HK-2 (cell line): Measurements from ENCODE around the gene PSMD14.

Experiments
- DNase-seq: peaks from one replicate; pipeline ENCODE4 v3.0.0-alpha.2; 2018; ENCODE audit not compliant: unreplicated experiment

PSMD14 gene

DNA sequence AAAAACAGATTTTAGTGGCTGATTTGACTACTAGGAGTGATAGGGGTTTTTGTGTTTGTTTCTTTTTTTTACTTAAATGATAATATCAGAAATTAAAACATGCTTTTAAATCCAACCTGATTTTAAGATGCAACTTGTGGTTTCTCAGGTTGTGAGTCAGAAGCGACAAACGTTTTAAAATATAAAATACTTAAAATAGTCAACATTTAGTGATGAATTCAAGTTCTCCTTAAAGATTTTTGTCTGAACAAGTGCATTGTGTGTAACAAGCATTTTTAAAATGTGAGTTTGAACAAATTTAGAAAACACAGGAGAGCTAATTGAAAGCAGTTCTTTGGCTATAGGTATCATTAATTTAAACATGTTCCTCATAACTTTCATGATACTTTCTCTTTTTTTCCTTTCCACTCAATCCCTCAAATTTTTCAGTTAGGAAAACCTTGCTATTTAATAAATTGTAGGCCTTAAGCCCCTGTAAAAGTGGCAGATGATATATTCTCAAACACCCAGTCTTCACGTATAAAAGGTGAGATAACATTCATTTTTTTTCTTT lies 111.5 kb downstream of the PSMD14 start:
- no peak for DNase-seq

DNA sequence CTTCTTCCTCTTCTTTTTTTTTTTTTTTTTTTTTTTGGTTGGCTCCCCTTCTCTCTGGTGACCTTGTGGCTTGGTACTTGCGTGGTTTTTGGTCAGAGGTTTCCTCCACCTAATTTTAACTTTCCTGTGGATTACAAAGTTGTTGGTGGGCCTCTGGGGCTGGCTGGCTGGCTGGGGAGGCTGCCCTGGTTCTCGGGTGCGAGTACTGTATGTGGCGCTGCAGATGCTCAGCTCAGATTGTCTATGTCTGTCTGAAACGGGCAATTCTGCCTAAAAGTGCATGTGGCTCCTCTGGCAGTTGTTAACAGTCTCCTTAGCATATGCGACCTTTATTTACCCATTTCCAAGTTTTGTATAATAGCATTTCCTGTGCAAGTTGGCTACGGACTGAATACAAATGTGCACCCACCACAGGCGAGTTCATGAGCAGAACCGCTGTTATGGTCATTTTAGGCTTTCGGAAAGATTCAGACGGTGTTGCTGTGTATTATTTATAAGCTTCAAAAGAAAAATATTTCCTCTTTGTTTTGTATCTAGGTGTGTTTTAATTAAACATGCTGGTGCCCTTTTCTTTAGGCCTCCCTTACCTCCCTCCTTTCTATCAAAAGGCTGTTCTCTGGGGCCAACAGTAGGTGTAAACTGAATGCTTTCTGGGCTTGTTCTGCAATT lies 112.3 kb downstream of the PSMD14 start:
- DNase-seq: no peak

DNA sequence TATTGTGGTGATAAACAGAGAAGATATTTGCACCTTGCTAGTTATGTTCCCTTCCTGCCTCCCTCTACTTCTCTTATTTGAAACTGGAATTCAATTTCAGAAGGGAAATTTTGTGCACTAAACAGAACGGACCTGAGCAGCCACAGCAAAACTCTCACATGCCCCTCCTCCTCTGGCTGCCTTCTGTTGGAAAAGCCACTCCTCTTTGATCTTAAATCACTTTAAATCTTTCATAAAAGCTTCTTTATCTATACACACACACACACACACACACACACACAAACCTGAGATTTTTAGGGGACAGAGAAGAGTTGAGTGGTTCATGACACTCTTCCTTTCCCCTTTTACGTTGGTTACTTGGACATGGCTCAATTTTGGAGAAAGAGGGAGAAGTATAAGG lies 113.5 kb downstream of the PSMD14 start:
- DNase-seq: no peak

DNA sequence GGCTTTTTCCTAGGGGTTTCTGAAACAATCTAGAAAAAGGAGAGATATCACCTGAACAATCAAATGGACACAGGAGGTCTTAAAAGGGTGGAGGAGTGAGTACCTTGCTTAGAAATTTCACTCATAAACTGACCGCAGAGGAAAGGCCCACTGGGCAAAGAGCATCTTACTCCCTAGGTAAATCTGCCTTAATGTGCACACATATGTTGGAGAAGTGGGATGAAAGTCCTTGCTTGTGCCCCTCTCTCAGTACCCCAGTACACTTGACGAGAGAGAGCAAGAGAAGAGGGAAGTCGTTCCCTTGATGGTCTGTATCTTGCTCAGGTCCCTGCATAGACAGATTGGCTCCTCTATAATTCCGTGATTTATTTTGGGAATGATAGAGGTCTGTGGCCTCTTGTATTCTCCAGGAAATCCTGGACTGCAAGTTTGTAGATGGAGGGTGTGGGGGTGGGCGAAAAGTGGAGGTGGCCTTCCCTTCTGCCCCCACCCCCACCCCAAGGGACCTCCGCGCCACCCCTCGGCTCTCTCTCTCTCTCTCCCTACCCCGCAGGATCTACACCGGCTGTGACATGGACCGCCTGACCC lies 114.7 kb downstream of the PSMD14 start:
- DNase-seq: no peak

DNA sequence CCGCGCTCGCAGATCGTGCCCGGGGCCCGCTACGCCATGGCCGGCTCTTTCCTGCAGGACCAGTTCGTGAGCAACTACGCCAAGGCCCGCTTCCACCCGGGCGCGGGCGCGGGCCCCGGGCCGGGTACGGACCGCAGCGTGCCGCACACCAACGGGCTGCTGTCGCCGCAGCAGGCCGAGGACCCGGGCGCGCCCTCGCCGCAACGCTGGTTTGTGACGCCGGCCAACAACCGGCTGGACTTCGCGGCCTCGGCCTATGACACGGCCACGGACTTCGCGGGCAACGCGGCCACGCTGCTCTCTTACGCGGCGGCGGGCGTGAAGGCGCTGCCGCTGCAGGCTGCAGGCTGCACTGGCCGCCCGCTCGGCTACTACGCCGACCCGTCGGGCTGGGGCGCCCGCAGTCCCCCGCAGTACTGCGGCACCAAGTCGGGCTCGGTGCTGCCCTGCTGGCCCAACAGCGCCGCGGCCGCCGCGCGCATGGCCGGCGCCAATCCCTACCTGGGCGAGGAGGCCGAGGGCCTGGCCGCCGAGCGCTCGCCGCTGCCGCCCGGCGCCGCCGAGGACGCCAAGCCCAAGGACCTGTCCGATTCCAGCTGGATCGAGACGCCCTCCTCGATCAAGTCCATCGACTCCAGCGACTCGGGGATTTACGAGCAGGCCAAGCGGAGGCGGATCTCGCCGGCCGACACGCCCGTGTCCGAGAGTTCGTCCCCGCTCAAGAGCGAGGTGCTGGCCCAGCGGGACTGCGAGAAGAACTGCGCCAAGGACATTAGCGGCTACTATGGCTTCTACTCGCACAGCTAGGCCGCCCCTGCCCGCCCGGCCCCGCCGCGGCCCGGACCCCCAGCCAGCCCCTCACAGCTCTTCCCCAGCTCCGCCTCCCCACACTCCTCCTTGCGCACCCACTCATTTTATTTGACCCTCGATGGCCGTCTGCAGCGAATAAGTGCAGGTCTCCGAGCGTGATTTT lies 115.5 kb downstream of the PSMD14 start:
- peak; percentile 49 for DNase-seq

DNA sequence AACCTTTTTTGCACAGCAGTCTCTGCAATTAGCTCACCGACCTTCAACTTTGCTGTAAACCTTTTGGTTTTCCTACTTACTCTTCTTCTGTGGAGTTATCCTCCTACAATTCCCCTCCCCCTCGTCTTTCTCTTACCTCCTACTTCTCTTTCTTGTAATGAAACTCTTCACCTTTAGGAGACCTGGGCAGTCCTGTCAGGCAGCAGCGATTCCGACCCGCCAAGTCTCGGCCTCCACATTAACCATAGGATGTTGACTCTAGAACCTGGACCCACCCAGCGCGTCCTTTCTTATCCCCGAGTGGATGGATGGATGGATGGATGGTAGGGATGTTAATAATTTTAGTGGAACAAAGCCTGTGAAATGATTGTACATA lies 116.2 kb downstream of the PSMD14 start:
- DNase-seq: no peak

DNA sequence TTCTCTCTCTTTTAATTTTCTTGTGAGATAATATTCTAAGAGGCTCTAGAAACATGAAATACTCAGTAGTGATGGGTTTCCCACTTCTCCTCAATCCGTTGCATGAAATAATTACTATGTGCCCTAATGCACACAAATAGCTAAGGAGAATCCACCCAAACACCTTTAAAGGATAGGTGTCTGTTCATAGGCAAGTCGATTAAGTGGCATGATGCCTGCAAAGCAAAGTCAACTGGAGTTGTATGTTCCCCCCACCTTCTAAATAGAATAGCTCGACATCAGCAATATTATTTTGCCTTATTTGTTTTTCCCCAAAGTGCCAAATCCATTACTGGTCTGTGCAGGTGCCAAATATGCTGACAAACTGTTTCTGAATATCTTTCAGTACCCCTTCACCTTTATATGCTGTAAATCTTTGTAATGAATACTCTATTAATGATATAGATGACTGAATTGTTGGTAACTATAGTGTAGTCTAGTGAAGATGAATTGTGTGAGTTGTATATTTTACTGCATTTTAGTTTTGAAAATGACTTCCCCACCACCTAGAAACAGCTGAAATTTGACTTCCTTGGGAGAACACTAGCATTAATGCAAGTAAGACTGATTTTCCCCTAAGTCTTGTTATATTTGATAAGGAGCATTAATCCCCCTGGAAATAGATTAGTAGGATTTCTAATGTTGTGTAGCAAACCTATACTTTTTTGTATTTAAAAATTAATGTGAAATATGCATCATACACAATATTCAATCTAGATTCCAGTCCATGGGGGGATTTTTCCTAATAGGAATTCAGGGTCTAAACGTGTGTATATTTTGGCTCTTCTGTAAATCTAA lies 116.9 kb downstream of the PSMD14 start:
- DNase-seq: no peak

DNA sequence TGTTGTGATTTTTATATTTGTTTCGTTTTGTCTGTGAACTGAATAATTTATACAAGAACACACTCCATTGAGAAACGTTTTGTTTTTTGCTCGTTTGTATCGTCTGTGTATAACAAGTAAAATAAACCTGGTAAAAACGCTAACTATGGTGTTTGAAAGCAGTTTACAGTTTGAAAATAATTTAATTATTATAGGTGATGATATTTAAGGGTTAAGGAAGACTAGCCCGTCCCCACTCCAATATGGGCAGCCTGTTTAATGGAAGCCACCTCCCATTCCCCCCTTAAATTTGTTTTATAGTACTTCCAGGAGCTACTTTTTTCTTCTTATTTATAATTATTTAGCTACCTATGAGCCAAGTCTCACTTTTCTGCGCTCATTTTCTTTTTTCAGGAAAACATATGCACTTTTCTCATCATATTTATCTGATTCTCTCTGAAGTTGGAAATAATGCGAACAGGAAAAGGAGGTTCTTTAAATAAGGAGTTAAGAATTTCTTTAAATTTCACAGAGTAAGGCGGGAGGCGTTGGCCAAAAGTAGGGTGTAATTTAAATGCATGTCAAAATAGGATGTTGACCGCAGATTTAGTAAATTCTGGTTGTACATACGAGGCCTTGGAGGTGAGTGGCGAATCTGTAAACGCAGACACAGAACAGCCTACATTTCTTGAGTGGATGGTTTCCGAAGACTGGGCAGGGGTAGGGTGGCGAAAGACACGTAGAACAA lies 117.7 kb downstream of the PSMD14 start:
- DNase-seq: no peak

DNA sequence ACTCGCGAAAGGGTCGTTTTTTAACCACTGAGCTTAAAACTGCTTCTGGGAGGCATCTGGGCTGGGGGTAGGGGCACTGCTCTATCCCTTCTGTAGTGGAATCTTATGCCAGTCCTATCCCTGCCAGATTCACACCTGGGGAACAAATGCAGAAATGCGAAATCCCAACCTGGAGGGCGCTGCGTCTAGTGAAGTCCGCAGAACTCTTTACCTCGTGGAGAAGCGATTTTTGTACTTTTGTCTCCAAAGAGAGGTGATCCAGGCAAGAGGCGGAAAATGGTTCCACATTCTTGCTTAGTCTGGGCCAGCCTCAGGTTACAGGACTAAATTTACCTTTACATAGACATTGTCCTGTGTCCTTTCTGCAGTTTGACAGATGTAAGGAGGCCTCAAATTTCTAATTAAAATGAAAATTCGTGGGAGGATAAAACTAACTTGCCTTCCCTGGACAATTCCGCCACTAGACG lies 118.3 kb downstream of the PSMD14 start:
- DNase-seq: no peak

DNA sequence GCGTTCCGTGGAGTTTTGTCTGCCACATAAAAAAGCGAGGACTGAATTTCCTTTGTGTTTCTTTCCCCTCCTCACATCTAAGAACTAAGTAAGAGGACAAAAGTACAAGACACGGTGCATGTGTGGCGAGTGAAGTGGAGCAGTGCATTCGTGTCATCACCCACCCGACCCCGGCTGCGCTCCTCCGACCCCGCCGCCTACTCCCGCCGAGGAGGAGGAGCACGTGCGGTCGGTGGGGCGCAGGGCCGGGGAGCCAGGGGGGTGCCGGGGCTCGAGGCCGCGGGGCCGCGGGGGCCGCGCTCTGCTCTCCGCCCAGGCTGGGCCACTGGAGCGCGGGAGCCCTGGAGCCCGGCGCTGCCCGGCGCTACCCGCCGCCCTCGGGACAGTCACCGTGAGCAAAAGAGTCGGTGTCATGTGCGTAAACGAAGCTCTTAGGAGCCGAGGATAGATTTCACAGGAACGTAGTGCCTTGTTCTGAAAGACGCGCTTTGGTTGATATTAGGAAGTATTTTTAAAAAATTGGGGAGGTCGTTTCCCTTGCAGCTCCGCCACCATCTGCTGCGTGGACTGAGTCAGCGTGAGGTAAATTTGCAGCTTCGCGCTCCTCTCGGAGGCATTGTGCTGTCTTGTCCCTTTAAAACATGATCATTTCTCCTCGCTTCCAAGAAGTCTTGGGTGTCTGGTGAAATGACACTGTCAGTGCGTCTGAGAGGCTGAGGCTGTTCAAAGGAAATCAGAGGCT lies 118.9 kb downstream of the PSMD14 start:
- DNase-seq: no peak

DNA sequence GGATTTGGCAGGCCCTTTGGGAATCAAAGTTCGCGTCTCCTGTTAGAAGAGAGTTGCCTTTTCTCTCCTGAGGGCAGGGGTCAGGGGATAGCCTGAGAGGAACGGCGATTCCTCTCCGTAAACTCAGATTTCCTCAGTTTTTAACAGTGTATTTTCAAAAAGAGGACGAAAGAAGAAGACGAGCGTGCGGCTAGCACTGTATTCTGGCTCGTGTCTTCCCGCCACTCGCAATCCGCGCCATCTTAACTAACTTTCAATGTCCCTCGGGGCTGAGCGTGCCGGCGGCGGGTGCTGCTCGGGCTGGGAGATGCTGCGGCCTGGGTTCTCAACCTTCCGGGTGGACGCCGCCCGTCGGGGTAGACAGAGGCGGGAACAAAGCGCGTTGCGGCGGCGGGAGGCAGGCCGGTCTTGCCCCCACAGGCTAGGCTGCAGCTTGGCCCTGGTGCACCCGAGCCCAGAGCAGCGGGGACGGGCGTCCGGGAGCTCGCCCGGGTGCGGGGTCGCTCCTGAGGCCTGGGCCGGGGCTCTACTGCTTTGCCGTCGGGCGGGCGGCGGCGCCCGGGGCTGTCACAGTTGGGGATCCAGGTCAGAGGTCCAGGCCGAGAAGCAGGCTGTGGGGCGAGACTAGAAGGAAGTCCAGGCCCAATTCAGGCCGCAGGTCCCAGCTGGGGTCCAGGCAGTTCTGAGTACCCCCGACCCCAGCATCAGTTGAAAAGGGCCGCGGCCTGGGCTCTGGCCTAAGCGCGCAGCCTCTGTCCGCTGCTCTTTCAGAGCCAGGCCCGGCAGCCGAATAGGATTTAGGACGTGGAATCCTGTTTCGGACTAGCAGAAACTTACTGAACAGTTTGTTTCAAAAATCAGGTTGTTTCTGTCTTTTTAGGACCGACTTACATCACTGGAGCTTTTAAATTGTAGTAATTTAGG lies 119.7 kb downstream of the PSMD14 start:
- DNase-seq: no peak

DNA sequence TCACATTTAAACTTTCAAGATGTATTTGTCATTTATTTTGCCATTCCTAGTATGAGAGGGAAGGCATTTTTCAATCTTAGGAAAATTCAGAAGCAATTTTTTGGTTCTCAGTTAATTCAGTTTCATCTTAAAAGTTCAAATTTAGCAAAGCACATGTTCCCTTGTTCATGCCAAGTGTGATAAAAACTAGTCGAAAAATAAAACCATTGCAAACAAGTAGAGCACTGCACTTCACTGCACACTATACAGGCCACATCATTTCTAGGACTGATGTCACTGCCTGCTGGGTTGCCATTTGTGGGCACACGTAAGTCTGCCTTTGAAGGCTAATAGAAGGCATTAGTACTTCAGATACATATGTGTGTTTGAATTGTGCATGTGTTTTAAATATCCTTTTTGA lies 122.2 kb downstream of the PSMD14 start:
- DNase-seq: no peak

DNA sequence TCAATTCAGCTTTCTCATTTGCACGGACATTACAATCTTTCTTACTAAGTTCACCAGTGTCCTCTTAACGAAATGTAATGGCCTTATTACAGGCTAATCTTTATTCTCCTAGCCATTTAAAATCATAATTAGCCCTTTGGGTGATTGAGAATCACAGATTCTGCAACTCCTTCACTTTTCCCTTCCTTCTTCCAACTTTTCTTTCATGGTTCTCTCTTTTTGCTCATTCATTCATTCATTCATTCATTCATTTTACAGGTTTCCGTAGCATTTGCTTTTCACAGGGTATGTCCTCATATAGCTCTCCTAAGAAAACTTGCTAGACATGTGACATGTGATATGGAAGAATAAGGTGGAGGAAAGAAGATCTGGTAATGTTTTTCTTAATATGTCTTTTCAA lies 123.9 kb downstream of the PSMD14 start:
- DNase-seq: no peak

DNA sequence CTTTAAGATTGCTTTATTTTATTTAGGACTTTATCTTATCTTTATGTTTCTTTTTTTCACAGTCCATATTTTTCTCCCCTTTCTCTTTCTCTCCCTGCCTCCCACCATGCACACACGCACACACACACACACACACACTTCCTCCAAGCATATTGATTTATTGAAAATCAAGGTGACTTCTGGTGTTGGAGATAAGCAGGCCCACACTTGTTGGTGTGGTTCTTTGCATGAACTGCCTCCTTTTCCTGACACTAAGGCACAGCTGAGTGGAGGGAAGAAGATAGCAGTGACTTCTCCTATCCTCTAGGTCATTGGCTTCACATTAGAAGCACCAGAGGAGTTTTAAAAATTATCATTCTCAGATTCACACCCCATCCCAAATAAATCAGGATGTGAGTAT lies 125.9 kb downstream of the PSMD14 start:
- no peak for DNase-seq

DNA sequence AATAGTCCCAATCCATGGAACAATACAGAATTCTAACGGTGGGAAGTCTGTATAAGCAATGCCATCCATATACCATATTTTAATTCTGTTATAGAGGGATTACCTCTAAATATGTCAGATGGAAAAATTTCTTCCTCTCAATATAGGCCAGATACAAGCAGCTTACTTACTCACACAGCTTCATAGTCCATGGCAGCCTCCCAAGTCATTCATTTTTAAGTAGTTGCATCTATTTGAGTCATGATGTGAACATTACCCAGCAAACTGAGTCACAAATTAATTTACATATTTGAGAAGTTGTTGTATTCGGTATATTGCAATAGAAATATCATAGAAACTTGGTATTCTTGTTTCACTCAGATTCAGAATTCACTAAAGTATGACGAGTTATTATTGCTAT lies 128.2 kb downstream of the PSMD14 start:
- DNase-seq: no peak

DNA sequence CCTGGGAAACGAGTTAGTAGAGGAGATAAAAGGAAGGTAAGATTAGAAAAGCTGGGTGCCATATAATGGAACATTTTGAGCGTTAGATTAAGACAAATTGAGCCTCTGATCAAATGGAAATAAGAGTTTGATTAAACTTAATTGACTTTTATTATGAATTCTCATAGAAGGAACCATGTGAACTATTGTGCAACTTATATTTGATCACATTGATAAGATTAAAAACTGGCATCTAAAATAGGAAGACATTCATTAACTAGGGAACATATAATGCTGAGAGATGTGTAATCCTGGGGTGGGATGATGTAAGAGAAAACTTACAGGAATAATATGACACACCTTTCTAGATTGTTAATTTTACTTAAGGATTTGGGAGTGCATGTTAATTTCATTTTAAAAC lies 130.4 kb downstream of the PSMD14 start:
- DNase-seq: no peak

DNA sequence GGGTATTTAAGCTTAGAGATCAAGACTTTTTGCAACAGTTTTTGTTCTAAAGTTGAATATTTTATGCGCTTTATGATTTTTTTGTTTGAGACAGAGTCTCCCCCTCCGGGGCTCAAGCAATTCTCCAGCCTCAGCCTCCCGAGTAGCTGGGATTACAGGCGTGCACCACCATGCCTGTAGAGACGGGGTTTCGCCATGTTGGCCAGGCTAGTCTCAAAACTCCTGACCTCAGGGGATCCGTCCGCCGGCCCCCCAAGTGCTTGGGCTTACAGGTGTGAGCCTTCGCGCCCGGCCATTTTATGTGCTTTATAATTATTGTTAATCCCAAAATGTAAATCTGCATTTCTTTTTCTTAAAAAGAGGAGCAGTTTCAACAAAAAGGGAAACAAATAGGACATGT lies 136.9 kb downstream of the PSMD14 start:
- DNase-seq: no peak

DNA sequence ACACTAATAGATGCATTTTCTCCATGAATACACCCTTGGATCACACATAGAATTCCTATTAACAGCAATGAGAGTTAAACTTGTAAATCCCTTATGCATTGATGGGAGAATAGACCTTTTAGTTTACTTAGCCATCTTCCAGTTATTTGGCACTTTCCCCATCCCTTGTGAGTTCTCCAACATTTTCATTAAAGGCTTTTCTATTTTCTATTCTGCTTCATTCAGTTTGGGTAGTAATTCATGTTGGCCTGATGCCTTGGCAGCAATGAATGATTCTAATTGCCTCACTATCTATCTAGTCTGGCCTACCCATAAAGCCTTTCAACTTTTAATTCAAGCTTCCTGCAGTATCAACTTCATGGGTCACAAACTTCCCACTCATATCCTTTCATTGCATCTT lies 140.2 kb downstream of the PSMD14 start:
- no peak for DNase-seq
